DOHH2 (cell line): Measurements from ENCODE around the gene TNXB.
"Not testable (repeated sequence)": the region's sequence is repeated elsewhere in the genome, so short reads cannot be mapped to it uniquely, and the experiment has no call there.

ENCODE experiments used
- EZH2phosphoT487 ChIP-seq: fragments of 200-600 bp; sonication (generic); IDR thresholded peaks from 2 replicates; pipeline ENCODE4 v1.6.1; 2017; ENCODE audit warnings: borderline replicate concordance, mild to moderate bottlenecking, antibody characterized with exemption, low read length, moderate library complexity, mixed read lengths
- TF ChIP-seq, protein P1 (sequence below): fragments of 200-600 bp; sonication (generic); IDR thresholded peaks from one replicate; pipeline ENCODE4 v1.5.1; 2014; ENCODE audit warnings: antibody characterized with exemption, mild to moderate bottlenecking, low read depth, low read length; ENCODE audit not compliant: poor library complexity, severe bottlenecking

- TF ChIP-seq, protein P1, sequence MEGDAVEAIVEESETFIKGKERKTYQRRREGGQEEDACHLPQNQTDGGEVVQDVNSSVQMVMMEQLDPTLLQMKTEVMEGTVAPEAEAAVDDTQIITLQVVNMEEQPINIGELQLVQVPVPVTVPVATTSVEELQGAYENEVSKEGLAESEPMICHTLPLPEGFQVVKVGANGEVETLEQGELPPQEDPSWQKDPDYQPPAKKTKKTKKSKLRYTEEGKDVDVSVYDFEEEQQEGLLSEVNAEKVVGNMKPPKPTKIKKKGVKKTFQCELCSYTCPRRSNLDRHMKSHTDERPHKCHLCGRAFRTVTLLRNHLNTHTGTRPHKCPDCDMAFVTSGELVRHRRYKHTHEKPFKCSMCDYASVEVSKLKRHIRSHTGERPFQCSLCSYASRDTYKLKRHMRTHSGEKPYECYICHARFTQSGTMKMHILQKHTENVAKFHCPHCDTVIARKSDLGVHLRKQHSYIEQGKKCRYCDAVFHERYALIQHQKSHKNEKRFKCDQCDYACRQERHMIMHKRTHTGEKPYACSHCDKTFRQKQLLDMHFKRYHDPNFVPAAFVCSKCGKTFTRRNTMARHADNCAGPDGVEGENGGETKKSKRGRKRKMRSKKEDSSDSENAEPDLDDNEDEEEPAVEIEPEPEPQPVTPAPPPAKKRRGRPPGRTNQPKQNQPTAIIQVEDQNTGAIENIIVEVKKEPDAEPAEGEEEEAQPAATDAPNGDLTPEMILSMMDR, result not testable (repeated sequence)
- not testable (repeated sequence) for TF ChIP-seq EZH2phosphoT487
These were observed 96.1 kb downstream of the TNXB start for GRCh38 chr6:32012941-32013617.
